H1 (cell line): ENCODE data around the gene CCL7. TPM values are rescaled to one million over a fixed set of nuclear protein-coding genes. Genes with fewer than 3 reads are reported as not detected.

Source experiments
- CTCF ChIA-PET: fragments of 300-600 bp; sonication (Branson Sonifier 250); formaldehyde crosslinking; loops from one replicate; lab custom pipeline; 2021; ENCODE audit not compliant: partially characterized antibody; lab: Charles Lee
- POLR2A ChIA-PET: fragments of 300-600 bp; sonication (Branson Sonifier 250); formaldehyde crosslinking; loops from one replicate; lab custom pipeline; 2021; ENCODE audit warnings: inconsistent platforms; ENCODE audit not compliant: partially characterized antibody; lab: Charles Lee
- DNase-seq, 2 experiments: peaks; one replicate each; pipeline versions ENCODE4 v3.0.0 to v3.0.0-alpha.2; 2010 to 2022; ENCODE audit warnings: low spot score in 2 of 2, low read depth in 1 of 2, mixed read lengths in 1 of 2
- FAIRE-seq: peaks from 2 replicates; lab custom pipeline; 2011; peaks lifted over from hg19 to GRCh38; lab: Jason Lieb, UNC
- H2AFZ ChIP-seq: 2 replicates; pipeline ENCODE4 v1.8.1; 2012; ENCODE audit warnings: low read length, inconsistent platforms
- H2AK5ac ChIP-seq: 2 replicates; pipeline ENCODE4 v1.6.1; 2013; ENCODE audit warnings: low read depth, low read length
- H2BK120ac ChIP-seq: replicated peaks from 2 replicates; pipeline ENCODE3; 2013; ENCODE audit warnings: low read depth, low read length, inconsistent platforms
- H2BK12ac ChIP-seq: 2 replicates; pipeline ENCODE4 v1.6.1; 2013; ENCODE audit warnings: low read depth, low read length
- H2BK15ac ChIP-seq: 2 replicates; pipeline ENCODE4 v1.6.1; 2013; ENCODE audit warnings: low read length
- H2BK20ac ChIP-seq: 2 replicates; pipeline ENCODE4 v1.6.1; 2013; ENCODE audit warnings: low read length
- H2BK5ac ChIP-seq: 2 replicates; pipeline ENCODE4 v1.6.1; 2013; ENCODE audit warnings: low read depth, low read length
- H3K14ac ChIP-seq: 2 replicates; pipeline ENCODE4 v1.6.1; 2013; ENCODE audit warnings: inconsistent platforms; ENCODE audit not compliant: insufficient read length
- H3K18ac ChIP-seq: 2 replicates; pipeline ENCODE4 v1.6.1; 2013; ENCODE audit warnings: low read length; ENCODE audit errors: extremely low read depth
- H3K23ac ChIP-seq: 2 replicates; pipeline ENCODE4 v1.6.1; 2013; ENCODE audit warnings: inconsistent platforms; ENCODE audit not compliant: insufficient read length
- H3K23me2 ChIP-seq: 2 replicates; pipeline ENCODE4 v1.6.1; 2013; ENCODE audit warnings: low read depth, low read length
- H3K27ac ChIP-seq: 2 replicates; pipeline ENCODE4 v1.6.1; 2011; ENCODE audit warnings: low read depth, low read length, inconsistent platforms
- H3K27me3 ChIP-seq, 4 experiments: replicated peaks in 1 of 4; 1 replicate in 1 of 4; 2 replicates in 3 of 4; pipeline versions ENCODE4 v1.6.1 to v1.8.1; 2011 to 2013; ENCODE audit warnings: low read length in 3 of 4, mild to moderate bottlenecking in 3 of 4, inconsistent platforms in 2 of 4, mixed read lengths in 2 of 4, moderate library complexity in 1 of 4; ENCODE audit not compliant: control insufficient read depth in 3 of 4, insufficient read depth in 3 of 4; ENCODE audit errors: extremely low read depth in 1 of 4
- H3K36me3 ChIP-seq, 4 experiments: 2 replicates each; pipeline versions ENCODE4 v1.6.1 to v1.8.1; 2011 to 2013; ENCODE audit warnings: mild to moderate bottlenecking in 4 of 4, low read length in 3 of 4, moderate library complexity in 2 of 4, control low read depth in 1 of 4, inconsistent platforms in 1 of 4; ENCODE audit not compliant: insufficient read depth in 4 of 4, control insufficient read depth in 2 of 4
- H3K4ac ChIP-seq: replicated peaks from 2 replicates; pipeline ENCODE3; 2013; ENCODE audit warnings: low read length, low read depth, mixed read lengths, inconsistent platforms; ENCODE audit not compliant: insufficient read length
- H3K4me1 ChIP-seq, 4 experiments: replicated peaks in 1 of 4; 1 replicate in 1 of 4; 2 replicates in 3 of 4; pipeline versions ENCODE4 v1.6.1 to v1.8.1; 2011 to 2013; ENCODE audit warnings: low read length in 3 of 4, inconsistent platforms in 2 of 4, mixed read lengths in 1 of 4; ENCODE audit not compliant: insufficient read depth in 4 of 4, control insufficient read depth in 3 of 4
- H3K4me2 ChIP-seq, 2 experiments: 2 replicates each; pipeline versions ENCODE4 v1.6.1 to v1.8.1; 2011 to 2013; ENCODE audit warnings: low read depth in 2 of 2, low read length in 2 of 2, control low read depth in 1 of 2, inconsistent platforms in 1 of 2, mild to moderate bottlenecking in 1 of 2; ENCODE audit not compliant: insufficient read depth in 1 of 2
- H3K4me3 ChIP-seq, 4 experiments: fragments of 200-600, 300-600 bp in 1 of 4; sonication (generic), shearing (Covaris generic), sonication (Bioruptor Twin) in 1 of 4; 2 replicates each; pipeline versions ENCODE4 v1.5.1 to v1.8.1; 2011 to 2016; ENCODE audit warnings: low read length in 4 of 4, low read depth in 3 of 4, control low read depth in 2 of 4, inconsistent platforms in 2 of 4, mild to moderate bottlenecking in 2 of 4, mixed read lengths in 1 of 4, moderate library complexity in 1 of 4; ENCODE audit not compliant: insufficient read depth in 2 of 4; ENCODE audit errors: extremely low read depth in 1 of 4
- H3K56ac ChIP-seq: replicated peaks from 2 replicates; pipeline ENCODE3; 2013; ENCODE audit warnings: low read depth, mild to moderate bottlenecking, mixed read lengths, low read length, inconsistent platforms; ENCODE audit not compliant: insufficient read length
- H3K79me1 ChIP-seq: 2 replicates; pipeline ENCODE4 v1.6.1; 2013; ENCODE audit warnings: low read depth, low read length, control low read depth
- H3K79me2 ChIP-seq, 2 experiments: 2 replicates each; pipeline versions ENCODE4 v1.6.1 to v1.8.1; 2012 to 2013; ENCODE audit warnings: low read length in 2 of 2, mild to moderate bottlenecking in 2 of 2, inconsistent platforms in 1 of 2; ENCODE audit not compliant: insufficient read depth in 2 of 2, control insufficient read depth in 1 of 2
- H3K9ac ChIP-seq, 4 experiments: replicated peaks in 1 of 4; 1 replicate in 1 of 4; 2 replicates in 3 of 4; pipeline versions ENCODE4 v1.6.1 to v1.8.1; 2011 to 2013; ENCODE audit warnings: low read depth in 3 of 4, low read length in 3 of 4, control low read depth in 2 of 4, mild to moderate bottlenecking in 2 of 4, moderate library complexity in 2 of 4, inconsistent platforms in 1 of 4; ENCODE audit errors: extremely low read depth in 1 of 4
- H3K9me3 ChIP-seq, 2 experiments: 2 replicates each; pipeline versions ENCODE4 v1.6.1 to v1.8.1; 2012 to 2013; ENCODE audit warnings: mild to moderate bottlenecking in 2 of 2, moderate library complexity in 2 of 2, control low read depth in 1 of 2, inconsistent platforms in 1 of 2, low read depth in 1 of 2, low read length in 1 of 2, mixed read lengths in 1 of 2; ENCODE audit not compliant: insufficient read depth in 2 of 2
- H4K20me1 ChIP-seq, 2 experiments: replicated peaks in 1 of 2; 2 replicates each; pipeline versions ENCODE3 to v1.8.1; 2011 to 2013; ENCODE audit warnings: inconsistent platforms in 2 of 2, low read length in 2 of 2, mild to moderate bottlenecking in 1 of 2; ENCODE audit not compliant: insufficient read depth in 2 of 2, control insufficient read depth in 1 of 2
- H4K5ac ChIP-seq: 2 replicates; pipeline ENCODE4 v1.6.1; 2013; ENCODE audit warnings: low read length, low read depth, mixed read lengths, inconsistent platforms; ENCODE audit not compliant: insufficient read length
- H4K8ac ChIP-seq: 2 replicates; pipeline ENCODE4 v1.8.0; 2013; ENCODE audit warnings: mild to moderate bottlenecking, moderate library complexity, low read length, inconsistent platforms; ENCODE audit not compliant: insufficient read depth; ENCODE audit errors: extremely low read depth
- H4K91ac ChIP-seq: replicated peaks from 2 replicates; pipeline ENCODE3; 2013; ENCODE audit warnings: low read length, mixed read lengths, inconsistent platforms; ENCODE audit not compliant: insufficient read length
- BCL11A ChIP-seq, 2 experiments: IDR thresholded peaks; one replicate each; pipeline ENCODE4 v1.6.1; 2011; ENCODE audit warnings: low read depth in 2 of 2, low read length in 2 of 2, mild to moderate bottlenecking in 2 of 2
- CTBP2 ChIP-seq: IDR thresholded peaks from 2 replicates; pipeline ENCODE4 v1.7.0; 2011; ENCODE audit warnings: borderline replicate concordance, mild to moderate bottlenecking, moderate library complexity, mixed read lengths, low read length; ENCODE audit not compliant: insufficient read depth, insufficient read length
- GTF2F1 ChIP-seq: IDR thresholded peaks from 2 replicates; pipeline ENCODE4 v1.6.1; 2012; ENCODE audit warnings: low read depth, low read length, improper control_type of control experiment, borderline replicate concordance
- HDAC2 ChIP-seq, 2 experiments: fragments of 300-600 bp in 1 of 2; sonication (generic) in 1 of 2; IDR thresholded peaks; 2 replicates each; pipeline ENCODE4 v1.6.1; 2011 to 2012; ENCODE audit warnings: low read depth in 2 of 2, low read length in 2 of 2, mild to moderate bottlenecking in 2 of 2, moderate library complexity in 2 of 2, borderline replicate concordance in 1 of 2, inconsistent platforms in 1 of 2
- KDM4A ChIP-seq: IDR thresholded peaks from one replicate; pipeline ENCODE4 v1.7.1; 2012; ENCODE audit warnings: low read depth, mild to moderate bottlenecking, moderate library complexity, low read length, inconsistent platforms; ENCODE audit not compliant: severe bottlenecking
- SAP30 ChIP-seq: fragments of 300-600 bp; sonication (generic); IDR thresholded peaks from 2 replicates; pipeline ENCODE4 v1.7.1; 2012; ENCODE audit warnings: low read length, moderate library complexity, mild to moderate bottlenecking, inconsistent platforms; ENCODE audit not compliant: insufficient read depth, insufficient replicate concordance
- SIX5 ChIP-seq: IDR thresholded peaks from 2 replicates; pipeline ENCODE4 v1.6.1; 2011; ENCODE audit warnings: mild to moderate bottlenecking, low read depth, low read length
- SP1 ChIP-seq: IDR thresholded peaks from 2 replicates; pipeline ENCODE4 v1.6.1; 2011; ENCODE audit warnings: low read depth, low read length
- SP2 ChIP-seq: IDR thresholded peaks from 2 replicates; pipeline ENCODE4 v1.6.1; 2012; ENCODE audit warnings: mild to moderate bottlenecking, low read length, inconsistent platforms
- TAF1 ChIP-seq: IDR thresholded peaks from 2 replicates; pipeline ENCODE4 v1.6.1; 2011; ENCODE audit warnings: mild to moderate bottlenecking, low read depth, low read length
- TAF7 ChIP-seq: optimal IDR thresholded peaks from 2 replicates; pipeline ENCODE3; 2011; ENCODE audit warnings: low read depth, mild to moderate bottlenecking, inconsistent platforms, low read length, moderate library complexity, borderline replicate concordance
- WGBS, 2 experiments: shearing (Covaris generic) in 1 of 2; methylation state at CpG; one replicate each; pipeline versions ENCODE4 v1.1.6 to v1.1.7; 2013 to 2015; ENCODE audit warnings: low lambda C conversion rate in 2 of 2, mixed read lengths in 2 of 2, inconsistent platforms in 1 of 2, low coverage in 1 of 2, missing lambda C conversion rate in 1 of 2; ENCODE audit not compliant: insufficient replicate concordance in 2 of 2, insufficient coverage in 1 of 2, insufficient read length in 1 of 2; ENCODE audit errors: extremely low coverage in 1 of 2, missing lambda C conversion rate in 1 of 2; 5-methylcytosine and 5-hydroxymethylcytosine counted together
- polyA plus RNA-seq, 7 experiments: library from polyadenylated mRNA; depleted of rRNA in 3 of 7; stranded (reverse) in 5 of 7; unstranded in 2 of 7; fragments of >200 nt in 5 of 7; fragments of 200-250 nt in 2 of 7; gene quantifications; 1 replicate in 5 of 7; 2 replicates in 1 of 7; 4 replicates in 1 of 7; pipeline versions ENCODE4 v1.2.1 to v1.2.3, GENCODE V29; 2011 to 2013; ENCODE audit warnings: missing spikeins in 2 of 7, mixed read lengths in 2 of 7
- total RNA-seq: library from RNA; stranded (reverse); fragmentation: NEBNext Ultra II Directional; extraction: Animal tissue kit (Norgen Biotek cat#: 25700); gene quantifications from 2 replicates; pipeline ENCODE4 v1.2.1, GENCODE V29; 2021
- TF ChIP-seq, protein P1 (sequence below): IDR thresholded peaks from 2 replicates; pipeline ENCODE4 v1.6.1; 2012; ENCODE audit warnings: low read length, inconsistent platforms

Gene CCL7
- total and polyA plus RNA-seq, 2 of the 8 experiments (the other 6 are each of a cell fraction or from before 2014, with no cell fraction given), result not detected

- Histone ChIP-seq H3K4me2 (no peak overlapping the region), H2BK120ac (no peak overlapping the region), H2BK5ac (no peak overlapping the region), H3K4me1 (peaks cover 0 to 4% (median 1%) of the 10 kb centered on the region in 4 experiments; a peak in 3 of 7 replicates), H4K20me1 (no peaks in the 10 kb centered on the region), H3K36me3 (no peaks in the 10 kb centered on the region), H3K9ac (no peak overlapping the region), H2AFZ (no peak overlapping the region), H3K79me1 (no peaks in the 10 kb centered on the region), H4K5ac (no peak overlapping the region), H2BK20ac (no peak overlapping the region), H3K23me2 (no peaks in the 10 kb centered on the region), H3K27me3 (no peaks in the 10 kb centered on the region), H3K4me3 (no peak overlapping the region), H2AK5ac (no peak overlapping the region), H3K27ac (no peak overlapping the region), H4K8ac (no peak overlapping the region), H4K91ac (no peak overlapping the region), H3K79me2 (no peaks in the 10 kb centered on the region), H3K18ac (no peak overlapping the region), H3K14ac (no peak overlapping the region), H2BK15ac (no peak overlapping the region), H3K4ac (no peak overlapping the region), H3K23ac (no peak overlapping the region), H3K56ac (no peak overlapping the region), H3K9me3 (no peaks in the 10 kb centered on the region), H2BK12ac (no peak overlapping the region)
- 82% methylated on average over 3 of the region's 3 CpGs; no CpG with 5 or more reads in 1 of the 2 experiments for WGBS, 2 experiments
- DNase-seq (no peak), FAIRE-seq (no peak)
- ChIA-PET POLR2A (interaction anchor here (0.6 kb wide), 1 partner anchor 107 kb away, joined by 5 read pairs; no protein-coding TSS in a partner anchor), CTCF (interaction anchor here (1.1 to 3.1 kb wide), 4 partner anchors 37 to 92 kb away, joined by 3 to 22 read pairs (median 5); no protein-coding TSS in a partner anchor)
- TF ChIP-seq HDAC2 (IDR thresholded peaks at IDR 0.05; ENCODE audit: borderline replicate concordance in 1 of 2, low read depth in 2 of 2, low read length in 2 of 2), result no peak
- no peak for TF ChIP-seq GTF2F1
- TF ChIP-seq CTBP2, result no peak
- no peak for TF ChIP-seq TAF1
- no peak for TF ChIP-seq SP1
- no peak for TF ChIP-seq BCL11A (IDR thresholded peaks at IDR 0.05; ENCODE audit: low read depth in 2 of 2, low read length in 2 of 2)
- TF ChIP-seq SAP30, result no peak
- TF ChIP-seq, protein P1, sequence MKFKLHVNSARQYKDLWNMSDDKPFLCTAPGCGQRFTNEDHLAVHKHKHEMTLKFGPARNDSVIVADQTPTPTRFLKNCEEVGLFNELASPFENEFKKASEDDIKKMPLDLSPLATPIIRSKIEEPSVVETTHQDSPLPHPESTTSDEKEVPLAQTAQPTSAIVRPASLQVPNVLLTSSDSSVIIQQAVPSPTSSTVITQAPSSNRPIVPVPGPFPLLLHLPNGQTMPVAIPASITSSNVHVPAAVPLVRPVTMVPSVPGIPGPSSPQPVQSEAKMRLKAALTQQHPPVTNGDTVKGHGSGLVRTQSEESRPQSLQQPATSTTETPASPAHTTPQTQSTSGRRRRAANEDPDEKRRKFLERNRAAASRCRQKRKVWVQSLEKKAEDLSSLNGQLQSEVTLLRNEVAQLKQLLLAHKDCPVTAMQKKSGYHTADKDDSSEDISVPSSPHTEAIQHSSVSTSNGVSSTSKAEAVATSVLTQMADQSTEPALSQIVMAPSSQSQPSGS, result no peak
- no peak for TF ChIP-seq TAF7
- no peak for TF ChIP-seq SIX5
- TF ChIP-seq SP2, result no peak
- no peak for TF ChIP-seq KDM4A
Observed at GRCh38 chr17:34237458-34237857, 32.6 kb upstream of the CCL7 start.
